H9 (cell line): Measurements from ENCODE around the gene TMEM92. TPM values are rescaled to one million over a fixed set of nuclear protein-coding genes. Genes with fewer than 3 reads are reported as not detected.

Experiments
- DNase-seq: peaks from one replicate; pipeline ENCODE4 v3.0.0-alpha.2; 2017
- H2AFZ ChIP-seq: one replicate; pipeline ENCODE4 v1.6.1; 2013; ENCODE audit warnings: mild to moderate bottlenecking, low read length, control low read depth, moderate library complexity
- H2AK5ac ChIP-seq: 2 replicates; pipeline ENCODE4 v1.6.1; 2013; ENCODE audit warnings: low read length, control low read depth, mixed read lengths; ENCODE audit not compliant: insufficient read length
- H2BK120ac ChIP-seq: one replicate; pipeline ENCODE4 v1.6.1; 2013; ENCODE audit warnings: low read depth, mild to moderate bottlenecking, low read length, control low read depth, inconsistent platforms; ENCODE audit not compliant: poor library complexity, severe bottlenecking
- H2BK12ac ChIP-seq: 2 replicates; pipeline ENCODE4 v1.6.1; 2013; ENCODE audit warnings: low read length, control low read depth, mixed read lengths, low read depth; ENCODE audit not compliant: insufficient read length
- H2BK15ac ChIP-seq: 2 replicates; pipeline ENCODE4 v1.6.1; 2013; ENCODE audit warnings: low read depth, low read length, control low read depth
- H2BK20ac ChIP-seq: one replicate; pipeline ENCODE4 v1.6.1; 2013; ENCODE audit warnings: low read depth, mild to moderate bottlenecking, low read length, control low read depth, inconsistent platforms; ENCODE audit not compliant: poor library complexity, severe bottlenecking
- H2BK5ac ChIP-seq: 2 replicates; pipeline ENCODE4 v1.6.1; 2013; ENCODE audit warnings: low read length, control low read depth, mixed read lengths; ENCODE audit not compliant: insufficient read length
- H3K14ac ChIP-seq: 2 replicates; pipeline ENCODE4 v1.6.1; 2013; ENCODE audit warnings: low read length, control low read depth; ENCODE audit not compliant: insufficient read depth
- H3K18ac ChIP-seq: 2 replicates; pipeline ENCODE4 v1.6.1; 2013; ENCODE audit warnings: low read depth, mild to moderate bottlenecking, mixed read lengths, low read length, control low read depth; ENCODE audit not compliant: insufficient read length
- H3K23ac ChIP-seq: 2 replicates; pipeline ENCODE4 v1.6.1; 2013; ENCODE audit warnings: low read length, control low read depth, mixed read lengths, low read depth; ENCODE audit not compliant: insufficient read length
- H3K23me2 ChIP-seq: 2 replicates; pipeline ENCODE4 v1.6.1; 2013; ENCODE audit warnings: low read depth, mild to moderate bottlenecking, mixed read lengths, low read length, control low read depth; ENCODE audit not compliant: insufficient read length, poor library complexity, severe bottlenecking
- H3K27ac ChIP-seq: 2 replicates; pipeline ENCODE4 v1.5.1; 2013; ENCODE audit warnings: low read length, control low read depth, mixed read lengths, low read depth; ENCODE audit not compliant: insufficient read length
- H3K27me3 ChIP-seq: 2 replicates; pipeline ENCODE4 v1.6.1; 2013; ENCODE audit warnings: low read length, control low read depth, inconsistent platforms; ENCODE audit not compliant: insufficient read depth
- H3K4ac ChIP-seq: 2 replicates; pipeline ENCODE4 v1.6.1; 2013; ENCODE audit warnings: low read depth, mild to moderate bottlenecking, control low read depth, inconsistent platforms, low read length, moderate library complexity
- H3K4me1 ChIP-seq: 2 replicates; pipeline ENCODE4 v1.6.1; 2013; ENCODE audit warnings: low read length, control low read depth, inconsistent platforms; ENCODE audit not compliant: insufficient read depth
- H3K4me2 ChIP-seq: 2 replicates; pipeline ENCODE4 v1.6.1; 2013; ENCODE audit warnings: low read length, control low read depth, mixed read lengths; ENCODE audit not compliant: insufficient read length, insufficient read depth
- H3K56ac ChIP-seq: 2 replicates; pipeline ENCODE4 v1.6.1; 2013; ENCODE audit warnings: low read depth, mild to moderate bottlenecking, mixed read lengths, low read length, control low read depth; ENCODE audit not compliant: insufficient read length
- H3K79me1 ChIP-seq: 2 replicates; pipeline ENCODE4 v1.6.1; 2013; ENCODE audit warnings: low read depth, mild to moderate bottlenecking, moderate library complexity, low read length, control low read depth, inconsistent platforms; ENCODE audit not compliant: insufficient read depth, poor library complexity, severe bottlenecking
- H3K79me2 ChIP-seq: 2 replicates; pipeline ENCODE4 v1.6.1; 2013; ENCODE audit warnings: low read length, control low read depth, inconsistent platforms; ENCODE audit not compliant: insufficient read depth
- H3K9ac ChIP-seq: 2 replicates; pipeline ENCODE4 v1.6.1; 2013; ENCODE audit warnings: low read length, control low read depth, mixed read lengths; ENCODE audit not compliant: insufficient read length; ENCODE audit errors: extremely low read depth
- H3K9me3 ChIP-seq: one replicate; pipeline ENCODE4 v1.6.1; 2013; ENCODE audit warnings: low read depth, low read length, inconsistent platforms; ENCODE audit not compliant: control insufficient read depth
- H3T11ph ChIP-seq: one replicate; pipeline ENCODE4 v1.6.1; 2013; ENCODE audit warnings: mild to moderate bottlenecking, low read length, control low read depth, inconsistent platforms
- H4K20me1 ChIP-seq: one replicate; pipeline ENCODE4 v1.6.1; 2013; ENCODE audit not compliant: control insufficient read depth, insufficient read length, insufficient read depth
- H4K5ac ChIP-seq: 2 replicates; pipeline ENCODE4 v1.6.1; 2013; ENCODE audit warnings: low read depth, mild to moderate bottlenecking, mixed read lengths, low read length, control low read depth; ENCODE audit not compliant: insufficient read length
- H4K8ac ChIP-seq: replicated peaks from 2 replicates; pipeline ENCODE4 v1.6.1; 2013; ENCODE audit warnings: low read length, control low read depth, mixed read lengths, low read depth; ENCODE audit not compliant: insufficient read length
- H4K91ac ChIP-seq: 2 replicates; pipeline ENCODE4 v1.6.1; 2013; ENCODE audit warnings: low read depth, mild to moderate bottlenecking, moderate library complexity, mixed read lengths, low read length, control low read depth; ENCODE audit not compliant: insufficient read length
- H3K27ac Mint-ChIP-seq, 3 experiments: 2 replicates in 2 of 3; 3 replicates in 1 of 3; pipeline ENCODE4 v1.8.0; 2020 to 2021; ENCODE audit warnings: mixed read lengths in 3 of 3, mild to moderate bottlenecking in 1 of 3, moderate library complexity in 1 of 3
- H3K27me3 Mint-ChIP-seq: 2 replicates; pipeline ENCODE4 v1.8.0; 2021; ENCODE audit warnings: low read depth, mild to moderate bottlenecking, moderate library complexity, mixed read lengths
- H3K36me3 Mint-ChIP-seq, 3 experiments: 2 replicates in 2 of 3; 3 replicates in 1 of 3; pipeline ENCODE4 v1.8.0; 2020 to 2021; ENCODE audit warnings: low read depth in 3 of 3, mixed read lengths in 3 of 3; ENCODE audit not compliant: insufficient read depth in 1 of 3
- H3K4me1 Mint-ChIP-seq, 2 experiments: 2 replicates each; pipeline ENCODE4 v1.8.0; 2020; ENCODE audit warnings: mixed read lengths in 2 of 2
- H3K4me3 Mint-ChIP-seq, 2 experiments: 2 replicates in 1 of 2; 3 replicates in 1 of 2; pipeline ENCODE4 v1.8.0; 2020 to 2021; ENCODE audit warnings: mild to moderate bottlenecking in 2 of 2, mixed read lengths in 2 of 2, moderate library complexity in 1 of 2
- H3K9me3 Mint-ChIP-seq, 2 experiments: 2 replicates in 1 of 2; 3 replicates in 1 of 2; pipeline ENCODE4 v1.8.0; 2020; ENCODE audit warnings: mild to moderate bottlenecking in 2 of 2, mixed read lengths in 2 of 2, moderate library complexity in 1 of 2
- CTCF ChIP-seq: fragments of 200-600 bp; sonication (generic); conservative IDR thresholded peaks from 3 replicates; pipeline ENCODE4 v1.8.0; 2021; ENCODE audit warnings: antibody characterized with exemption, mild to moderate bottlenecking
- WGBS: extraction: QIAGEN DNeasy Blood & Tissue Kit; methylation state at CpG from one replicate; pipeline ENCODE4 v1.1.7; 2013; ENCODE audit warnings: missing lambda C conversion rate, low lambda C conversion rate, mixed read lengths; ENCODE audit not compliant: insufficient read length; ENCODE audit errors: extremely low coverage; 5-methylcytosine and 5-hydroxymethylcytosine counted together
- total RNA-seq: library from RNA; stranded (reverse); gene quantifications from 2 replicates; pipeline ENCODE4 v1.2.1, GENCODE V29; 2021

The TMEM92 gene
- total RNA-seq, 1 experiment from 2014 or later, result 10.9 TPM

GRCh38 chr17:50272246-50272645, 2.0 kb upstream of the TMEM92 start:
- H3K4me2 ChIP-seq, result peak overlapping the region; percentile 34
- no peak overlapping the region for H3K56ac ChIP-seq
- H3K9me3 Mint-ChIP-seq, result no peaks in the 10 kb centered on the region; a peak in 2 of 5 replicates
- no peak overlapping the region for H3K27ac ChIP-seq
- H3K79me1 ChIP-seq, result no peaks in the 10 kb centered on the region
- no peak overlapping the region for H2BK120ac ChIP-seq
- H3K27me3 ChIP-seq, result peaks cover 4% of the 10 kb centered on the region; the same call in 1 of the 2 replicates
- H3K9ac ChIP-seq, result no peak overlapping the region
- no peak for TF ChIP-seq CTCF
- H4K91ac ChIP-seq, result no peak overlapping the region
- no peak overlapping the region for H3K4ac ChIP-seq
- H3K18ac ChIP-seq, result no peak overlapping the region
- H2BK5ac ChIP-seq, result no peak overlapping the region
- H3K36me3 Mint-ChIP-seq, result no peaks in the 10 kb centered on the region; a peak in 1 of 7 replicates
- no peak overlapping the region for H2BK20ac ChIP-seq
- H2AFZ ChIP-seq, result no peak overlapping the region
- no CpG with 5 or more reads among the region's 7 CpGs for WGBS
- H2BK15ac ChIP-seq, result no peak overlapping the region
- H3K4me1 Mint-ChIP-seq, result peaks cover 48 to 64% of the 10 kb centered on the region in 2 experiments
- peaks cover 10% of the 10 kb centered on the region for H3K23me2 ChIP-seq
- no peak overlapping the region for H2AK5ac ChIP-seq
- no peak overlapping the region for H3K23ac ChIP-seq
- H2BK12ac ChIP-seq, result no peak overlapping the region
- no peak overlapping the region for H3K27ac Mint-ChIP-seq
- H3K4me3 Mint-ChIP-seq, result peak overlapping the region; percentile 49 to 74; a peak in 4 of 5 replicates
- no peak overlapping the region for H3T11ph ChIP-seq
- H3K9me3 ChIP-seq, result no peaks in the 10 kb centered on the region
- H4K20me1 ChIP-seq, result no peaks in the 10 kb centered on the region
- H4K8ac ChIP-seq, result no peak overlapping the region
- no peaks in the 10 kb centered on the region for H3K79me2 ChIP-seq
- H3K14ac ChIP-seq, result no peak overlapping the region
- H3K27me3 Mint-ChIP-seq, result peaks cover 8% of the 10 kb centered on the region
- no peak overlapping the region for H4K5ac ChIP-seq
- DNase-seq, result peak; percentile 36
- peaks cover 13% of the 10 kb centered on the region; the same call in 1 of the 2 replicates for H3K4me1 ChIP-seq
